DOHH2 (cell line): ENCODE data around the gene ACYP2.
"Not testable (repeated sequence)": the region's sequence is repeated elsewhere in the genome, so short reads cannot be mapped to it uniquely, and the experiment has no call there.

Experiments
- H3F3A ChIP-seq: fragments of 200-600 bp; sonication (generic), shearing (Covaris generic); 2 replicates; pipeline ENCODE4 v1.6.0; 2016; ENCODE audit warnings: antibody characterized with exemption, mild to moderate bottlenecking; ENCODE audit not compliant: control insufficient read depth, insufficient read depth
- H3K27ac ChIP-seq: fragments of 200-600 bp; sonication (generic); 2 replicates; pipeline ENCODE4 v1.5.1; 2014; ENCODE audit warnings: low read depth, mild to moderate bottlenecking, low read length, moderate library complexity
- H3K27me3 ChIP-seq: fragments of 200-600 bp; sonication (generic); 2 replicates; pipeline ENCODE4 v1.6.1; 2014; ENCODE audit warnings: mild to moderate bottlenecking, low read length, mixed read lengths; ENCODE audit not compliant: control insufficient read depth
- H3K36me3 ChIP-seq: fragments of 200-600 bp; sonication (generic); 2 replicates; pipeline ENCODE4 v1.6.1; 2014; ENCODE audit warnings: mild to moderate bottlenecking, low read length, moderate library complexity, mixed read lengths; ENCODE audit not compliant: control insufficient read depth
- H3K4me1 ChIP-seq: fragments of 200-600 bp; sonication (generic); 2 replicates; pipeline ENCODE4 v1.6.1; 2014; ENCODE audit warnings: mild to moderate bottlenecking, low read length, mixed read lengths; ENCODE audit not compliant: control insufficient read depth
- H3K4me2 ChIP-seq: fragments of 200-600 bp; sonication (generic); 2 replicates; pipeline ENCODE4 v1.6.0; 2014; ENCODE audit warnings: mild to moderate bottlenecking, low read length, moderate library complexity
- H3K4me3 ChIP-seq: fragments of 200-600 bp; sonication (generic); 2 replicates; pipeline ENCODE4 v1.5.1; 2014; ENCODE audit warnings: mild to moderate bottlenecking, low read length, mixed read lengths
- H3K79me2 ChIP-seq: fragments of 200-600 bp; sonication (generic); 2 replicates; pipeline ENCODE4 v1.6.1; 2014; ENCODE audit warnings: mild to moderate bottlenecking, low read length, mixed read lengths; ENCODE audit not compliant: control insufficient read depth
- H3K9me2 ChIP-seq: fragments of 200-600 bp; sonication (generic); replicated peaks from 2 replicates; pipeline ENCODE4 v1.6.1; 2014; ENCODE audit warnings: mild to moderate bottlenecking, low read length, mixed read lengths; ENCODE audit not compliant: control insufficient read depth
- H3K9me3 ChIP-seq: fragments of 200-600 bp; sonication (generic); 2 replicates; pipeline ENCODE4 v1.6.1; 2014; ENCODE audit warnings: antibody characterized with exemption, low read length, mixed read lengths; ENCODE audit not compliant: control insufficient read depth, insufficient read depth
- H4K20me1 ChIP-seq: fragments of 200-600 bp; sonication (generic); 2 replicates; pipeline ENCODE4 v1.6.0; 2014; ENCODE audit warnings: low read depth, mild to moderate bottlenecking, antibody characterized with exemption, low read length, moderate library complexity; ENCODE audit not compliant: control insufficient read depth, insufficient read depth
- CTCF ChIP-seq: fragments of 200-600 bp; sonication (generic); IDR thresholded peaks from one replicate; pipeline ENCODE4 v1.5.1; 2014; ENCODE audit warnings: antibody characterized with exemption, mild to moderate bottlenecking, low read depth, low read length; ENCODE audit not compliant: poor library complexity, severe bottlenecking
- EZH2phosphoT487 ChIP-seq: fragments of 200-600 bp; sonication (generic); IDR thresholded peaks from 2 replicates; pipeline ENCODE4 v1.6.1; 2017; ENCODE audit warnings: borderline replicate concordance, mild to moderate bottlenecking, antibody characterized with exemption, low read length, moderate library complexity, mixed read lengths

Gene ACYP2

GRCh38 chr2:54107903-54108615 is 7.4 kb upstream of the ACYP2 start:
- no peaks in the 10 kb centered on the region for H3K9me3 ChIP-seq
- no peak overlapping the region for H3K27ac ChIP-seq
- peaks cover 59% of the 10 kb centered on the region for H3K4me1 ChIP-seq
- no peaks in the 10 kb centered on the region for H3K79me2 ChIP-seq
- H3K4me3 ChIP-seq = no peak overlapping the region
- no peaks in the 10 kb centered on the region for H3K27me3 ChIP-seq
- no peak for TF ChIP-seq CTCF
- no peak for TF ChIP-seq EZH2phosphoT487
- H3K36me3 ChIP-seq = no peaks in the 10 kb centered on the region; the same call in 1 of the 2 replicates
- H4K20me1 ChIP-seq = no peaks in the 10 kb centered on the region
- H3F3A ChIP-seq = peaks cover 9% of the 10 kb centered on the region; the same call in 1 of the 2 replicates
- peak overlapping the region; percentile 65; the same call in 1 of the 2 replicates for H3K4me2 ChIP-seq
- no peaks in the 10 kb centered on the region for H3K9me2 ChIP-seq

GRCh38 chr2:54109848-54110247 is 5.6 kb upstream of the ACYP2 start:
- H3K79me2 ChIP-seq = peaks cover 6% of the 10 kb centered on the region

GRCh38 chr2:54114479-54114878 is 936 bp upstream of the ACYP2 start:
- H4K20me1 ChIP-seq, H3K9me2 ChIP-seq, H3K27me3 ChIP-seq: not testable (repeated sequence)
- Histone ChIP-seq H3K4me3 (peak overlapping the region; percentile 95), H3K36me3 (peaks cover 25% of the 10 kb centered on the region), H3K4me2 (peak overlapping the region; percentile 79), H3K9me3 (peaks cover 14% of the 10 kb centered on the region), H3K4me1 (peaks cover 27% of the 10 kb centered on the region), H3K79me2 (peaks cover 21% of the 10 kb centered on the region), H3K27ac (peak overlapping the region; percentile 95), H3F3A (peaks cover 13% of the 10 kb centered on the region)

More at GRCh38 chr2:54109848-54110247, 5.6 kb upstream of the ACYP2 start:
- no peaks in the 10 kb centered on the region; the same call in 1 of the 2 replicates for H3K36me3 ChIP-seq
- no peaks in the 10 kb centered on the region for H3K9me2 ChIP-seq
- TF ChIP-seq CTCF (no peak), EZH2phosphoT487 (no peak)
- no peak overlapping the region for H3K4me3 ChIP-seq
- H3K4me1 ChIP-seq = peaks cover 59% of the 10 kb centered on the region
- no peak overlapping the region for H3K4me2 ChIP-seq
- H3K9me3 ChIP-seq = no peaks in the 10 kb centered on the region
- no peaks in the 10 kb centered on the region for H3K27me3 ChIP-seq
- H4K20me1 ChIP-seq = no peaks in the 10 kb centered on the region
- H3F3A ChIP-seq = peaks cover 9% of the 10 kb centered on the region; the same call in 1 of the 2 replicates
- H3K27ac ChIP-seq = no peak overlapping the region

GRCh38 chr2:54114936-54115283 is 505 bp upstream of the ACYP2 start:
- Histone ChIP-seq H4K20me1 (no peaks in the 10 kb centered on the region), H3K27ac (peak overlapping the region; percentile 95), H3K79me2 (peaks cover 21% of the 10 kb centered on the region), H3K4me3 (peak overlapping the region; percentile 95), H3K4me1 (peaks cover 27% of the 10 kb centered on the region), H3K4me2 (peak overlapping the region; percentile 79), H3F3A (peaks cover 13% of the 10 kb centered on the region), H3K9me2 (no peaks in the 10 kb centered on the region), H3K9me3 (peaks cover 14% of the 10 kb centered on the region), H3K36me3 (peaks cover 25% of the 10 kb centered on the region), H3K27me3 (no peaks in the 10 kb centered on the region)
- TF ChIP-seq CTCF = no peak
- no peak for TF ChIP-seq EZH2phosphoT487

- H4K20me1 ChIP-seq, H3K27me3 ChIP-seq, H3K27ac ChIP-seq, H3K9me2 ChIP-seq: not testable (repeated sequence)
- peaks cover 13% of the 10 kb centered on the region for H3F3A ChIP-seq
- H3K4me1 ChIP-seq = peaks cover 27% of the 10 kb centered on the region
- peak overlapping the region; percentile 79 for H3K4me2 ChIP-seq
- H3K79me2 ChIP-seq = peaks cover 21% of the 10 kb centered on the region
- peaks cover 27% of the 10 kb centered on the region for H3K9me3 ChIP-seq
- peaks cover 36% of the 10 kb centered on the region for H3K36me3 ChIP-seq
- peak overlapping the region; percentile 95 for H3K4me3 ChIP-seq
These were observed 1.2 kb downstream of the ACYP2 start for GRCh38 chr2:54116598-54116997.
